Nephron progenitor cell (in vitro differentiated cells): ENCODE data around the gene KRT3.

Experiments
- DNase-seq: peaks from one replicate; pipeline ENCODE4 v3.0.0; 2021
- H3K27ac Mint-ChIP-seq: 2 replicates; pipeline ENCODE4 v1.8.0; 2021; ENCODE audit warnings: mild to moderate bottlenecking, moderate library complexity, mixed read lengths
- H3K27me3 Mint-ChIP-seq: 2 replicates; pipeline ENCODE4 v1.8.0; 2021; ENCODE audit warnings: mild to moderate bottlenecking, low read depth, mixed read lengths; ENCODE audit not compliant: poor library complexity
- H3K36me3 Mint-ChIP-seq: 2 replicates; pipeline ENCODE4 v1.8.0; 2021; ENCODE audit warnings: low read depth, mixed read lengths
- H3K4me1 Mint-ChIP-seq: 2 replicates; pipeline ENCODE4 v1.8.0; 2021; ENCODE audit warnings: mixed read lengths
- H3K4me3 Mint-ChIP-seq: 2 replicates; pipeline ENCODE4 v1.8.0; 2021; ENCODE audit warnings: mild to moderate bottlenecking, moderate library complexity, mixed read lengths
- H3K9me3 Mint-ChIP-seq: 2 replicates; pipeline ENCODE4 v1.8.0; 2021; ENCODE audit warnings: mild to moderate bottlenecking, moderate library complexity, mixed read lengths
- TF ChIP-seq, protein P1 (sequence below): fragments of 200-600 bp; sonication (generic); IDR thresholded peaks from 2 replicates; pipeline ENCODE4 v1.5.0; 2021; ENCODE audit warnings: antibody characterized with exemption

Gene KRT3

DNA sequence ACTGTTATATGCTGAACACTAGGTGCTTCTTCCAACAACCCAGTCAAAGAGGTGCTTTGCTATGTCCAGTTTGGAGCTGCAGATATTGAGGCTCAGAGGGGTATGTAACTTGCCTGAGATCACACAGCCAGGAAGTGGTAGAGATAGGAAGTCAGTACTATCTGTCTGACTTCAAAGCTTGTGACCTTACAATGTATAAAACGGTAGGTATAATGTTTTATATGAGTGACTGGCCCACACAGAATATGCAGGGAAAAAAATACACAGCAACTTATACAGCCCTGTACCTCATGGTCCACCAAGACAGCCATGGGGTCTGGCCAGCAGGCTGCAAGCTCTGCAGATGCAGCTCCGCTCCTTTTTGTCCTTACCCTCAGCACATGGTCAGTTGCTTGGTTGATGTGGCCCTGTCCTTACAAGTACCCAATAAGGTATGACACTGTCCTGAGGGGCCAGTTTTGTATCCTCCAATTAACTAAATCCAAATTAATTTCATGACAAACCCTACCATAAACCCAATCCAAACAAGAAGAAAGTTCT lies 21.9 kb upstream of the KRT3 start:
- Mint-ChIP-seq H3K4me1 (peaks cover 31% of the 10 kb centered on the region), H3K27ac (no peak overlapping the region), H3K9me3 (no peaks in the 10 kb centered on the region), H3K27me3 (peaks cover 26% of the 10 kb centered on the region), H3K36me3 (no peaks in the 10 kb centered on the region), H3K4me3 (no peak overlapping the region)
- TF ChIP-seq, protein P1, sequence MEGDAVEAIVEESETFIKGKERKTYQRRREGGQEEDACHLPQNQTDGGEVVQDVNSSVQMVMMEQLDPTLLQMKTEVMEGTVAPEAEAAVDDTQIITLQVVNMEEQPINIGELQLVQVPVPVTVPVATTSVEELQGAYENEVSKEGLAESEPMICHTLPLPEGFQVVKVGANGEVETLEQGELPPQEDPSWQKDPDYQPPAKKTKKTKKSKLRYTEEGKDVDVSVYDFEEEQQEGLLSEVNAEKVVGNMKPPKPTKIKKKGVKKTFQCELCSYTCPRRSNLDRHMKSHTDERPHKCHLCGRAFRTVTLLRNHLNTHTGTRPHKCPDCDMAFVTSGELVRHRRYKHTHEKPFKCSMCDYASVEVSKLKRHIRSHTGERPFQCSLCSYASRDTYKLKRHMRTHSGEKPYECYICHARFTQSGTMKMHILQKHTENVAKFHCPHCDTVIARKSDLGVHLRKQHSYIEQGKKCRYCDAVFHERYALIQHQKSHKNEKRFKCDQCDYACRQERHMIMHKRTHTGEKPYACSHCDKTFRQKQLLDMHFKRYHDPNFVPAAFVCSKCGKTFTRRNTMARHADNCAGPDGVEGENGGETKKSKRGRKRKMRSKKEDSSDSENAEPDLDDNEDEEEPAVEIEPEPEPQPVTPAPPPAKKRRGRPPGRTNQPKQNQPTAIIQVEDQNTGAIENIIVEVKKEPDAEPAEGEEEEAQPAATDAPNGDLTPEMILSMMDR, result no peak
- no peak for DNase-seq

DNA sequence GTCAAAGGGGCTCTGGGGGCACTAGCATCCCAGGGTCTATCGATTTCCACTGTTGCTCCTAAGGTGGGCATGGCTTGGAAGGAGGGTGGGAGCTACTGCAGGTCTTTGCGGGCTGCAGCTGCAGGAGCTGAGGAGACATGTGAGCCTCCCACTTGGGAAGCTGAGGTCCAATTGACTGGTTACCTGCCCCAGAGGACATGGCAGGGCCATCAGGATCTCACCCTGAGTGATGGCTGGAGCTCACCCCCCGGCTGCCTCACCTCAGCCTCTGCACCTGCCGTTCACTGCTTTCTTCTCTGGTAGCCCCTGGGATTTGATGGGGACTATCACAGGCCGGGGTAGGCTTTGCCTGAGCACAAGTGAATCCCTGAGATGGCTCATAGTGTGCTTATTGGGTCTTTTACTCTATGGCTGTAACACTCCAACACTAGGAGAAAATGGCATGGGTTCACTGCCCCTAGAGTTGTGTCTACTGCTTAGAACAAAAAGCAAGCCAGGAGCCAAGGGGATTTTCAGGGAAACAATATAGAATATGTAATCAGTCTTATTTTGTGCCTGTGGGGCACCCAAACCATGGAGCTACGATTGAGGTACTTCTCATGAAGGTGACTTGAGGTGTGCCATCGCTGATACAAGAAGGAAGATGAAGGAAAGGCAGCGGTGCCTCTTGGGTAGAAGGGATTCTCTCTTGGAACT lies 21.2 kb upstream of the KRT3 start:
- Mint-ChIP-seq H3K27ac (no peak overlapping the region), H3K36me3 (no peaks in the 10 kb centered on the region), H3K9me3 (no peaks in the 10 kb centered on the region), H3K4me3 (no peak overlapping the region), H3K27me3 (peaks cover 21% of the 10 kb centered on the region), H3K4me1 (peaks cover 31% of the 10 kb centered on the region)
- TF ChIP-seq, protein P1, result no peak
- no peak for DNase-seq

DNA sequence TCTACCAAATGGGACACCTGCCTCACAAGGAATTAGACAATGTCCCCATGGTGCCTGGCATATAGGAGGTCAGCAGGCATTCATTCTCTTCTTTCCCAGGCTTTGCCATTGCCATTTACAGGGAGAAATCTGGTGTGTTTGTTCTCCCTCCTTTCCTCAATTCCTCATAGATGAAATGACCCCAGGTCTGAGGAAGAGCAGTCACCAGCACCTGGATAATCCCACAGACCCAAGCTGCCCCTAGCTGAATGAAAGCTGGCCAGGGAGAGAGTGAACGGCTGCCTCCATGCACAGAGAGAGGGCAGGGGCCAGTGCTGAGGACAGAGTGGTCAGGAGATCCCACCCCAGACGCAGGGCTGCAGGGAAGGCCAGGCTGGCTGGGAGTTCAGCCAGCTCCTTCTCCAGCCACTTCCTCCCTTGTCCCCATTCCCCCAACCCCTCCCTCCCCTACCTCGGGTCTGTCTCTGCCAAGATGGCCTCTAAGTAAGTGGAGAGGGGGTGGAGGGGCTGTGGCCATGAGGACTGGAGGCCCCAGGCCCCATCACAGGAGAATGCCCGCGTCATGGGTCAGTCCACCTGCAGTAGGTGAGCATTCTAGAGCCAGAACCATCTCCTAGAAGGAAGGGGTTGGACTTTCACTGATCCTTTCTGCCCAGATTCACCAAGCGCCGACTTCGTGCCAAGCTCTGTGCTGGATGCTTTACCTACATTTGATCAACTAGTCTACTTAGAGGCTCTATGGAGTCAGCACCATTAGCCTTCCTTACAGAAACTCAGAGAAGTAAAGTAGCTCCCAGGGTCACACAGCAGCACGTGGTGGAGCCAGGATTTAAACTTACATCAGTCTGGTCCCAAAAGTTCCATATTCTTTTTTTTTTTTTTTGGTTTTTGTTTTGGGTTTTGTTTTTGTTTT lies 20.0 kb upstream of the KRT3 start:
- TF ChIP-seq, protein P1, result no peak
- no peak for DNase-seq
- peaks cover 15% of the 10 kb centered on the region for H3K27me3 Mint-ChIP-seq
- H3K27ac Mint-ChIP-seq, result no peak overlapping the region
- no peaks in the 10 kb centered on the region for H3K9me3 Mint-ChIP-seq
- no peaks in the 10 kb centered on the region for H3K36me3 Mint-ChIP-seq
- no peak overlapping the region for H3K4me3 Mint-ChIP-seq
- H3K4me1 Mint-ChIP-seq, result peaks cover 19% of the 10 kb centered on the region

DNA sequence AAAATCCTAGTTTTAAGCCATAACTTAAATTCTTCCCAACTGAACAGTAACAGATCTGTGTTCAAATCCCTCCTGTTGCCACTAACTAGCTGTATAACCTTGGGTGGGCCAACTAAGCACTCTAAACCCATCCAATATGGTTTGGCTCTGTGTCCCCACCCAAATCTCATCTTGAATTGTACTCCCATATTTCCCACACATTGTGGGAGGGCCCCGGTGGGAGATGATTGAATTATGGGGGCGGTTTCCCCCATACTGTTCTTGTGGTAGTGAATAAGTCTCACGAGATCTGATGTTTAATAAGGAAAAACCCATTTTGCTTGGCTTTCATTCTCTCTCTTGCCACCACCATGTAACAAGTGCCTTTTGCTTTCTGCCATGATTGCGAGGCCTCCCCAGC lies 19.2 kb upstream of the KRT3 start:
- H3K4me3 Mint-ChIP-seq, result no peak overlapping the region
- peaks cover 11% of the 10 kb centered on the region for H3K4me1 Mint-ChIP-seq
- H3K9me3 Mint-ChIP-seq, result no peaks in the 10 kb centered on the region
- H3K27ac Mint-ChIP-seq, result no peak overlapping the region
- TF ChIP-seq, protein P1, result no peak
- no peaks in the 10 kb centered on the region for H3K36me3 Mint-ChIP-seq
- H3K27me3 Mint-ChIP-seq, result peaks cover 15% of the 10 kb centered on the region
- DNase-seq, result no peak

DNA sequence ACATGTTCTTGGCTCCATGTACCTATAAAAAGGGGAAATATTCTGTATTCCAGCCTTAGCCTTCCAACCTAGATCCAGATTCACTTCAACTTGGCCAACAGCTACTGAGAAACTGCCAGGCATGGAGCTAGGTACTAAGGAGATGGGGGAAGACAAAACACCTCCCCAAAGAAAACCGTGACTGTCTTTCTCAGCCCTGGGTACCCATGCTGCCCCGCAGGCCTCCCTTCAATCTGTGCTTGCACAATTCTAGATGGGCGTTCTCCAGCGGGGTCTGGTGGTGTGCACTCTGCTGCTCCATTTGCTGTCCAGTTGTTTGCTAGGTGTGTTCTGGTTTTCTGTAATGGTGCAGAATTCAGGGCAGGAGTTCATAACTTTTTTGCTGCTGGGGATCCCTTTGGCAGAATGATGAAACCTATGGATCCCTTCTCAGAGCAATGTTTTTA lies 18.8 kb upstream of the KRT3 start:
- Mint-ChIP-seq H3K27ac (no peak overlapping the region), H3K4me3 (no peak overlapping the region), H3K4me1 (peaks cover 9% of the 10 kb centered on the region), H3K9me3 (no peaks in the 10 kb centered on the region), H3K27me3 (peaks cover 15% of the 10 kb centered on the region), H3K36me3 (no peaks in the 10 kb centered on the region)
- TF ChIP-seq, protein P1, result no peak
- no peak for DNase-seq
